GM15510 (cell line): Measurements from ENCODE around the gene ADAM10.

Experiments used
- POLR2A ChIP-seq: IDR thresholded peaks from 3 replicates; pipeline ENCODE4 v1.6.1; 2011; ENCODE audit warnings: borderline replicate concordance; ENCODE audit not compliant: insufficient read length; ENCODE audit errors: extremely low read depth

ADAM10 gene

GRCh38 chr15:58626378-58626777, 123.1 kb downstream of the ADAM10 start:
- no peak for TF ChIP-seq POLR2A

GRCh38 chr15:58622877-58623276, 126.6 kb downstream of the ADAM10 start:
- no peak for TF ChIP-seq POLR2A

DNA sequence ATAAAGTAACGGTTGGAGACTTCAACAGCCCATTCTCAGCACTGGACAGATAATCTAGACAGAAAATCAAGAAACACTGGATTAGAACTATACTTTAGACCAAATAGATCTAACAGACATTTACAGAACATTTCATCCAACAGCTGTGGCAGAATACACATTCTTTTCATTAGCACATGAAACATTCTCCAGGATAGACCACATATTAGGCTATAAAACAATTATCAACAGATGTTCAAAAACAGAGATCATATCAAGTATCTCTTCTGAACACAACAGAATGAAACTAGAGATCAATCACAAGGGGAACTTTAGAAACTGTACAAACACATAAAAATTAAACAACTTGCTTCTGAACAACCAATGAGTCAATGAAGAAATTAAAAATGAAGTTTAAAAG, 133.3 kb downstream of the ADAM10 start:
- no peak for TF ChIP-seq POLR2A

GRCh38 chr15:58611731-58612676, 137.5 kb downstream of the ADAM10 start:
- TF ChIP-seq POLR2A, result no peak

- TF ChIP-seq POLR2A, result no peak
Measured at GRCh38 chr15:58608711-58609110, 140.8 kb downstream of the ADAM10 start.

- no peak for TF ChIP-seq POLR2A
Measured at GRCh38 chr15:58608129-58608590, 141.3 kb downstream of the ADAM10 start.

DNA sequence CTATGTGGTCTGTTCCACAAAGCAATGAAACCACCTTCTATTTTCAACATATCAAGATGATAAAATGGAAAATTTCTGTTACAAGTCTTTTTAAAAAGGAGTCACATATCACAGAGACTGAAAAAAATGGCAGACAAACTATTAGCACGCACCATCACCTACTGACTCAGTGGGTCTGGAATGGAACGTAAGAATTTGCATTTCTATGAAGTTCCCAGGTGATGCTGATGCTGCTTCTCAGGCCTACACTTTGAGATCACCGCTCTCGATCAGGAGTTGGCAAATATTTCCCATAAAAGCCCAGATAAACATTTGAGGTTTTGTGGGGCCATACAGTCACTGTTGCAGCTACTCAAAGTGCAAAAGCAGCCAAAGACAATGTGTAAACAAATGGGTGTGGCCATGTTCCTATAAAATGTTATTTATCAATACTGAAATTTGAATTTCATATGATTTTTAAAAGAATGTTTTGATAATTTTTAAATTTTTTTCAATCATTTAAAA, 142.9 kb downstream of the ADAM10 start:
- TF ChIP-seq POLR2A, result no peak

GRCh38 chr15:58605931-58606530, 143.5 kb downstream of the ADAM10 start:
- TF ChIP-seq POLR2A, result no peak

GRCh38 chr15:58604455-58604923, 145.0 kb downstream of the ADAM10 start:
- TF ChIP-seq POLR2A, result no peak

- no peak for TF ChIP-seq POLR2A
Measured at GRCh38 chr15:58602823-58603222, 146.7 kb downstream of the ADAM10 start.

DNA sequence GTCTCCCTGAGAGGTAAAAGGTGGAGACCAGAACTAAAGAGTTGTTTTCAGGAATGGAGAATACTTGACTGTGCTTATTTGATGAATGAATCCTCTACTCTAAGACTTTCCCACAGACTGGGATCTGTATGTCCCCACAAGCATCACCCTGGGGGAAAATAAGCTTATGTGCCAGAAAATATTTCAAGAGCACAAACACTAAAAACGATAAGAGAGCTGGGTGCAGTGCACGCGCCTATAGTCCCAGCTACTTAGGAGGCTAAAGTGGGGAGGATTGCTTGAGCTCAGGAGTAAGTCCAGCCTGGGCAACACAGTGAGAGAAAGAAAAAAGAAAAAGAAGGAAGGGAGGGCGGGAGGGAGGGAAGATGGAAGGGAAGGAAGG, 150.7 kb downstream of the ADAM10 start:
- TF ChIP-seq POLR2A, result no peak

DNA sequence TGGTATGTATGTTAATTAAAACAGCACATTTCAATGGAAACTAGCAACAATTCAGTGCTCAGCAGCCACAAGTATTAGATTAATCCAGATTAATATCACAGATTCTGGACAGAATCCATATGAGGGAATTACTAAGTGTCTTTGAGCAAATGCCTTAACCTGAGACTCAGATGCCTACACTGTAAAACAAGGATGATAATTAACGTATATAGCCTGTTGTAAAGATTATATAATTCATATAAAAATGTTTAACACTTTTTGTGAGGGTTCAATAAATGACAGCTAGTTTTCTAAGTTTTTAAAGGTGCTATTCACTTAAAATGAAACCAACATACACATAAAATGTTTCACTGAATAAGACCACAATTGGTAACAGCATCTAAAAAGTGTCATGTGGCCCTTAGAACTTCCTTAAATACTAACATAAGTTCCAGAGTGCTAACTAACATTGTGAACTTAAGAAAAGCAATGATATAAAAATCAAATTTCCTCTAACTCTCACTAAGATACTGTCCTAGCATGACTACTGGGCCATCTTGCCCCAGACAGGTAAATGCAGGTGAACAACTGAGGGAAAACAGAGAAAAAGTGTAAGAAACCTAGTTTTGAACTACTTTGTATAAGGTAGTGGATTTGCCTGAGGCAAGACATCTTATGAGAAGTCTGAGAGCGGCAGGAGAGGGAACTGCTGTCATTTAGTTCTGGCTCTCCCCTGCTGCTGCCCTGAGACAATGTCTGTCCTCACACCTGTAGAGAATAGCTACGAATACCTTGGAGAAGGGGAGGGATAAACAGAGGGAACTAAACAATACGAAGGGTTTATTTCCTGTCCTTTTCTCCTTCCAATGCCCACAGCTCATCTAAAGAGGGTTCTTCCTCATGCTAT, 151.3 kb downstream of the ADAM10 start:
- TF ChIP-seq POLR2A, result no peak

GRCh38 chr15:58595516-58596263, 153.8 kb downstream of the ADAM10 start:
- TF ChIP-seq POLR2A, result no peak

DNA sequence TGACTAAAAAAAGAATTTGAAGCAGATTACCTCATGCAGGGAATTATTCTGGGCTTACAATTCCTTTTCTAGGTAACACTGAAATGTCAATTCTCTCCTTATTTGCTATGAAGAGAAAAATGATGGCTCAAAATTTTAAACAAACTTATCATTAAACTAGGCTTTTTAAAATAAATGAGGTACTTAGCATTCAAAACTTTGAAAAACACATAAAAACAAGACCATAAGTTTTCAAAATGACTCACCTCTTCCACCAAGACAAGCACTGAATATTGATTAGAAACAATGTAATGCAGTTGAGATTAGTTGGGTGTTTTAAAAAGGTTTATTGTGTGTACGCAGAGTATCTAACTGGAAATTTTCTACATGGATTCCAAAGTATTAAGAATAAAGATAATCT, 154.6 kb downstream of the ADAM10 start:
- TF ChIP-seq POLR2A, result no peak
